ENCODE data around the gene STAB2.

- TF ChIP-seq, protein P1, sequence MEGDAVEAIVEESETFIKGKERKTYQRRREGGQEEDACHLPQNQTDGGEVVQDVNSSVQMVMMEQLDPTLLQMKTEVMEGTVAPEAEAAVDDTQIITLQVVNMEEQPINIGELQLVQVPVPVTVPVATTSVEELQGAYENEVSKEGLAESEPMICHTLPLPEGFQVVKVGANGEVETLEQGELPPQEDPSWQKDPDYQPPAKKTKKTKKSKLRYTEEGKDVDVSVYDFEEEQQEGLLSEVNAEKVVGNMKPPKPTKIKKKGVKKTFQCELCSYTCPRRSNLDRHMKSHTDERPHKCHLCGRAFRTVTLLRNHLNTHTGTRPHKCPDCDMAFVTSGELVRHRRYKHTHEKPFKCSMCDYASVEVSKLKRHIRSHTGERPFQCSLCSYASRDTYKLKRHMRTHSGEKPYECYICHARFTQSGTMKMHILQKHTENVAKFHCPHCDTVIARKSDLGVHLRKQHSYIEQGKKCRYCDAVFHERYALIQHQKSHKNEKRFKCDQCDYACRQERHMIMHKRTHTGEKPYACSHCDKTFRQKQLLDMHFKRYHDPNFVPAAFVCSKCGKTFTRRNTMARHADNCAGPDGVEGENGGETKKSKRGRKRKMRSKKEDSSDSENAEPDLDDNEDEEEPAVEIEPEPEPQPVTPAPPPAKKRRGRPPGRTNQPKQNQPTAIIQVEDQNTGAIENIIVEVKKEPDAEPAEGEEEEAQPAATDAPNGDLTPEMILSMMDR (IDR thresholded peaks at IDR 0.05; ENCODE audit: low read depth, low read length, poor library complexity, severe bottlenecking), result no peak
- no peak for TF ChIP-seq EZH2phosphoT487 (IDR thresholded peaks at IDR 0.05; ENCODE audit: borderline replicate concordance, low read length)
These were observed 206.0 kb downstream of the STAB2 start for GRCh38 chr12:103793046-103793445.

All from DOHH2 (cell line).